H9 (cell line): ENCODE measurements around the gene SHB. TPM values are rescaled to one million over a fixed set of nuclear protein-coding genes. Genes with fewer than 3 reads are reported as not detected.

Experiments
- DNase-seq: peaks from one replicate; pipeline ENCODE4 v3.0.0-alpha.2; 2017
- H2AFZ ChIP-seq: one replicate; pipeline ENCODE4 v1.6.1; 2013; ENCODE audit warnings: mild to moderate bottlenecking, low read length, control low read depth, moderate library complexity
- H2AK5ac ChIP-seq: 2 replicates; pipeline ENCODE4 v1.6.1; 2013; ENCODE audit warnings: low read length, control low read depth, mixed read lengths; ENCODE audit not compliant: insufficient read length
- H2BK120ac ChIP-seq: one replicate; pipeline ENCODE4 v1.6.1; 2013; ENCODE audit warnings: low read depth, mild to moderate bottlenecking, low read length, control low read depth, inconsistent platforms; ENCODE audit not compliant: poor library complexity, severe bottlenecking
- H2BK12ac ChIP-seq: 2 replicates; pipeline ENCODE4 v1.6.1; 2013; ENCODE audit warnings: low read length, control low read depth, mixed read lengths, low read depth; ENCODE audit not compliant: insufficient read length
- H2BK15ac ChIP-seq: 2 replicates; pipeline ENCODE4 v1.6.1; 2013; ENCODE audit warnings: low read depth, low read length, control low read depth
- H2BK20ac ChIP-seq: one replicate; pipeline ENCODE4 v1.6.1; 2013; ENCODE audit warnings: low read depth, mild to moderate bottlenecking, low read length, control low read depth, inconsistent platforms; ENCODE audit not compliant: poor library complexity, severe bottlenecking
- H2BK5ac ChIP-seq: 2 replicates; pipeline ENCODE4 v1.6.1; 2013; ENCODE audit warnings: low read length, control low read depth, mixed read lengths; ENCODE audit not compliant: insufficient read length
- H3K14ac ChIP-seq: 2 replicates; pipeline ENCODE4 v1.6.1; 2013; ENCODE audit warnings: low read length, control low read depth; ENCODE audit not compliant: insufficient read depth
- H3K18ac ChIP-seq: 2 replicates; pipeline ENCODE4 v1.6.1; 2013; ENCODE audit warnings: low read depth, mild to moderate bottlenecking, mixed read lengths, low read length, control low read depth; ENCODE audit not compliant: insufficient read length
- H3K23ac ChIP-seq: 2 replicates; pipeline ENCODE4 v1.6.1; 2013; ENCODE audit warnings: low read length, control low read depth, mixed read lengths, low read depth; ENCODE audit not compliant: insufficient read length
- H3K23me2 ChIP-seq: 2 replicates; pipeline ENCODE4 v1.6.1; 2013; ENCODE audit warnings: low read depth, mild to moderate bottlenecking, mixed read lengths, low read length, control low read depth; ENCODE audit not compliant: insufficient read length, poor library complexity, severe bottlenecking
- H3K27ac ChIP-seq: 2 replicates; pipeline ENCODE4 v1.5.1; 2013; ENCODE audit warnings: low read length, control low read depth, mixed read lengths, low read depth; ENCODE audit not compliant: insufficient read length
- H3K27me3 ChIP-seq: 2 replicates; pipeline ENCODE4 v1.6.1; 2013; ENCODE audit warnings: low read length, control low read depth, inconsistent platforms; ENCODE audit not compliant: insufficient read depth
- H3K4ac ChIP-seq: 2 replicates; pipeline ENCODE4 v1.6.1; 2013; ENCODE audit warnings: low read depth, mild to moderate bottlenecking, control low read depth, inconsistent platforms, low read length, moderate library complexity
- H3K4me1 ChIP-seq: 2 replicates; pipeline ENCODE4 v1.6.1; 2013; ENCODE audit warnings: low read length, control low read depth, inconsistent platforms; ENCODE audit not compliant: insufficient read depth
- H3K4me2 ChIP-seq: 2 replicates; pipeline ENCODE4 v1.6.1; 2013; ENCODE audit warnings: low read length, control low read depth, mixed read lengths; ENCODE audit not compliant: insufficient read length, insufficient read depth
- H3K56ac ChIP-seq: 2 replicates; pipeline ENCODE4 v1.6.1; 2013; ENCODE audit warnings: low read depth, mild to moderate bottlenecking, mixed read lengths, low read length, control low read depth; ENCODE audit not compliant: insufficient read length
- H3K79me1 ChIP-seq: 2 replicates; pipeline ENCODE4 v1.6.1; 2013; ENCODE audit warnings: low read depth, mild to moderate bottlenecking, moderate library complexity, low read length, control low read depth, inconsistent platforms; ENCODE audit not compliant: insufficient read depth, poor library complexity, severe bottlenecking
- H3K79me2 ChIP-seq: 2 replicates; pipeline ENCODE4 v1.6.1; 2013; ENCODE audit warnings: low read length, control low read depth, inconsistent platforms; ENCODE audit not compliant: insufficient read depth
- H3K9ac ChIP-seq: 2 replicates; pipeline ENCODE4 v1.6.1; 2013; ENCODE audit warnings: low read length, control low read depth, mixed read lengths; ENCODE audit not compliant: insufficient read length; ENCODE audit errors: extremely low read depth
- H3K9me3 ChIP-seq: one replicate; pipeline ENCODE4 v1.6.1; 2013; ENCODE audit warnings: low read depth, low read length, inconsistent platforms; ENCODE audit not compliant: control insufficient read depth
- H3T11ph ChIP-seq: one replicate; pipeline ENCODE4 v1.6.1; 2013; ENCODE audit warnings: mild to moderate bottlenecking, low read length, control low read depth, inconsistent platforms
- H4K20me1 ChIP-seq: one replicate; pipeline ENCODE4 v1.6.1; 2013; ENCODE audit not compliant: control insufficient read depth, insufficient read length, insufficient read depth
- H4K5ac ChIP-seq: 2 replicates; pipeline ENCODE4 v1.6.1; 2013; ENCODE audit warnings: low read depth, mild to moderate bottlenecking, mixed read lengths, low read length, control low read depth; ENCODE audit not compliant: insufficient read length
- H4K8ac ChIP-seq: replicated peaks from 2 replicates; pipeline ENCODE4 v1.6.1; 2013; ENCODE audit warnings: low read length, control low read depth, mixed read lengths, low read depth; ENCODE audit not compliant: insufficient read length
- H4K91ac ChIP-seq: 2 replicates; pipeline ENCODE4 v1.6.1; 2013; ENCODE audit warnings: low read depth, mild to moderate bottlenecking, moderate library complexity, mixed read lengths, low read length, control low read depth; ENCODE audit not compliant: insufficient read length
- H3K27ac Mint-ChIP-seq, 3 experiments: 2 replicates in 2 of 3; 3 replicates in 1 of 3; pipeline ENCODE4 v1.8.0; 2020 to 2021; ENCODE audit warnings: mixed read lengths in 3 of 3, mild to moderate bottlenecking in 1 of 3, moderate library complexity in 1 of 3
- H3K27me3 Mint-ChIP-seq: 2 replicates; pipeline ENCODE4 v1.8.0; 2021; ENCODE audit warnings: low read depth, mild to moderate bottlenecking, moderate library complexity, mixed read lengths
- H3K36me3 Mint-ChIP-seq, 3 experiments: 2 replicates in 2 of 3; 3 replicates in 1 of 3; pipeline ENCODE4 v1.8.0; 2020 to 2021; ENCODE audit warnings: low read depth in 3 of 3, mixed read lengths in 3 of 3; ENCODE audit not compliant: insufficient read depth in 1 of 3
- H3K4me1 Mint-ChIP-seq, 2 experiments: 2 replicates each; pipeline ENCODE4 v1.8.0; 2020; ENCODE audit warnings: mixed read lengths in 2 of 2
- H3K4me3 Mint-ChIP-seq, 2 experiments: 2 replicates in 1 of 2; 3 replicates in 1 of 2; pipeline ENCODE4 v1.8.0; 2020 to 2021; ENCODE audit warnings: mild to moderate bottlenecking in 2 of 2, mixed read lengths in 2 of 2, moderate library complexity in 1 of 2
- H3K9me3 Mint-ChIP-seq, 2 experiments: 2 replicates in 1 of 2; 3 replicates in 1 of 2; pipeline ENCODE4 v1.8.0; 2020; ENCODE audit warnings: mild to moderate bottlenecking in 2 of 2, mixed read lengths in 2 of 2, moderate library complexity in 1 of 2
- WGBS: extraction: QIAGEN DNeasy Blood & Tissue Kit; methylation state at CpG from one replicate; pipeline ENCODE4 v1.1.7; 2013; ENCODE audit warnings: missing lambda C conversion rate, low lambda C conversion rate, mixed read lengths; ENCODE audit not compliant: insufficient read length; ENCODE audit errors: extremely low coverage; 5-methylcytosine and 5-hydroxymethylcytosine counted together
- total RNA-seq: library from RNA; stranded (reverse); gene quantifications from 2 replicates; pipeline ENCODE4 v1.2.1, GENCODE V29; 2021
- TF ChIP-seq, protein P1 (sequence below): fragments of 200-600 bp; sonication (generic); conservative IDR thresholded peaks from 3 replicates; pipeline ENCODE4 v1.8.0; 2021; ENCODE audit warnings: antibody characterized with exemption, mild to moderate bottlenecking

SHB gene
- total RNA-seq, 1 experiment from 2014 or later, result 14.6 TPM

DNA sequence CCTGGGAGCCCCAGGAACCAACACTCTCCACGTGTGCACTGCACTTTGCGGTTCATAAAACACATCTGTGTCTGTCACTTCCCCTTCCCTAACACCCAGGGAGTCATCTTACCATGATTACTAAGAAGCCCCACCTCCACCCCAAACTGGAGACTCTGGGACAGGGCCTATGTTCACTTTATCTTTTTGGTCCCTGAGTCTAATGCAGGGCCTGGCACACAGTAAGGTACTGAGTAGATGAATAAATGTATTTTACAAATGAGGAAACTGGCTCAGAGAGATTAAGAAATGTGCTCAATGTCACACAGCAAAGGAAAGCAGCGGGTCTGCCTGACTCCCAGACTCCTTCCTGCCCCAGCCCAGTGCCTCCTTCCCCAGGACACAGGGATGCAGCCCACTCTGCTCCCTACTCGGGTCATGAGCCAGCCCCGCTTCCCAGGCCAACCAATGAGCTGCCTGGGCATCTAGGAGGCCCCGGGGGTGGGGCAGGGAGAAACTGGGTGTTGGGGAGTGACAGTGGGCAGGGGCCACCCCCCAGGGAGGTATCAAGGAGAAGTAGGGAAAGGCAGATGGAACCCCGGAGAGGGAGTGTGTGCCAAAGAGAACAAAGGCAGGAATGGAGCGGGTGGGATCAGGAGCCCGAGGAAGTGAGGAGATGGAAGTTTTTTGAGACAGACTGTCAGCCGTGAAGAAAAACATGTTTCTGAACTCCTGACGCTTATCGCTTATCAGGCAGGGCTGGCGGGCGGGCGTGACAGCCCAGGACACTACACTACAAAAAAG is 30.5 kb downstream of the SHB start:
- H3K4me3 Mint-ChIP-seq, result no peak overlapping the region; a peak in 1 of 5 replicates
- H3K27ac ChIP-seq, result no peak overlapping the region
- no peak for DNase-seq
- H2BK12ac ChIP-seq, result no peak overlapping the region
- H3K23ac ChIP-seq, result no peak overlapping the region
- no peak overlapping the region for H3K9ac ChIP-seq
- H3K18ac ChIP-seq, result no peak overlapping the region
- no peaks in the 10 kb centered on the region for H3K9me3 ChIP-seq
- H3K4me1 Mint-ChIP-seq, result peaks cover 63 to 66% of the 10 kb centered on the region in 2 experiments
- H2BK15ac ChIP-seq, result no peak overlapping the region
- no peak overlapping the region for H4K8ac ChIP-seq
- no peak overlapping the region for H3T11ph ChIP-seq
- no CpG with 5 or more reads among the region's 15 CpGs for WGBS
- H2BK20ac ChIP-seq, result no peak overlapping the region
- no peaks in the 10 kb centered on the region for H3K27me3 ChIP-seq
- no peaks in the 10 kb centered on the region for H3K36me3 Mint-ChIP-seq
- H4K20me1 ChIP-seq, result no peaks in the 10 kb centered on the region
- H3K79me1 ChIP-seq, result no peaks in the 10 kb centered on the region
- H2BK120ac ChIP-seq, result no peak overlapping the region
- peak overlapping the region; percentile 34; the same call in 1 of the 2 replicates for H3K14ac ChIP-seq
- no peak overlapping the region for H3K4me2 ChIP-seq
- no peak overlapping the region for H2AK5ac ChIP-seq
- H3K56ac ChIP-seq, result no peak overlapping the region
- no peak overlapping the region for H2AFZ ChIP-seq
- H4K91ac ChIP-seq, result no peak overlapping the region
- no peak overlapping the region for H3K4ac ChIP-seq
- H3K27me3 Mint-ChIP-seq, result no peaks in the 10 kb centered on the region; the same call in none of the 2 replicates
- no peaks in the 10 kb centered on the region for H3K23me2 ChIP-seq
- H3K4me1 ChIP-seq, result no peaks in the 10 kb centered on the region
- no peak overlapping the region for H4K5ac ChIP-seq
- H3K9me3 Mint-ChIP-seq, result no peaks in the 10 kb centered on the region
- H3K79me2 ChIP-seq, result no peaks in the 10 kb centered on the region; the same call in 1 of the 2 replicates
- H2BK5ac ChIP-seq, result no peak overlapping the region
- peak overlapping the region in 2 of 3 experiments; percentile 70 to 91; a peak in 3 of 7 replicates for H3K27ac Mint-ChIP-seq
- TF ChIP-seq, protein P1, sequence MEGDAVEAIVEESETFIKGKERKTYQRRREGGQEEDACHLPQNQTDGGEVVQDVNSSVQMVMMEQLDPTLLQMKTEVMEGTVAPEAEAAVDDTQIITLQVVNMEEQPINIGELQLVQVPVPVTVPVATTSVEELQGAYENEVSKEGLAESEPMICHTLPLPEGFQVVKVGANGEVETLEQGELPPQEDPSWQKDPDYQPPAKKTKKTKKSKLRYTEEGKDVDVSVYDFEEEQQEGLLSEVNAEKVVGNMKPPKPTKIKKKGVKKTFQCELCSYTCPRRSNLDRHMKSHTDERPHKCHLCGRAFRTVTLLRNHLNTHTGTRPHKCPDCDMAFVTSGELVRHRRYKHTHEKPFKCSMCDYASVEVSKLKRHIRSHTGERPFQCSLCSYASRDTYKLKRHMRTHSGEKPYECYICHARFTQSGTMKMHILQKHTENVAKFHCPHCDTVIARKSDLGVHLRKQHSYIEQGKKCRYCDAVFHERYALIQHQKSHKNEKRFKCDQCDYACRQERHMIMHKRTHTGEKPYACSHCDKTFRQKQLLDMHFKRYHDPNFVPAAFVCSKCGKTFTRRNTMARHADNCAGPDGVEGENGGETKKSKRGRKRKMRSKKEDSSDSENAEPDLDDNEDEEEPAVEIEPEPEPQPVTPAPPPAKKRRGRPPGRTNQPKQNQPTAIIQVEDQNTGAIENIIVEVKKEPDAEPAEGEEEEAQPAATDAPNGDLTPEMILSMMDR, result no peak
